SJCRH30 (cell line): ENCODE data around the gene COPS3. TPM values are rescaled to one million over a fixed set of nuclear protein-coding genes. Genes with fewer than 3 reads are reported as not detected.
"Not testable (repeated sequence)": the region's sequence is repeated elsewhere in the genome, so short reads cannot be mapped to it uniquely, and the experiment has no call there.

Experiments used
- DNase-seq, 2 experiments: peaks; one replicate each; pipeline ENCODE4 v3.0.0-alpha.2; 2015 to 2020
- H3K27ac ChIP-seq: fragments of 250-450 bp; sonication (Bioruptor Pico); 2 replicates; pipeline ENCODE4 v1.5.1; 2020; ENCODE audit warnings: mild to moderate bottlenecking, moderate library complexity
- H3K27me3 ChIP-seq: fragments of 250-450 bp; sonication (Bioruptor Pico); 2 replicates; pipeline ENCODE4 v1.5.1; 2020; ENCODE audit warnings: mild to moderate bottlenecking, moderate library complexity
- H3K36me3 ChIP-seq: fragments of 250-450 bp; sonication (Bioruptor Pico); 2 replicates; pipeline ENCODE4 v1.5.1; 2020; ENCODE audit warnings: mild to moderate bottlenecking, moderate library complexity
- H3K4me1 ChIP-seq: fragments of 250-450 bp; sonication (Bioruptor Pico); 2 replicates; pipeline ENCODE4 v1.5.1; 2020; ENCODE audit warnings: mild to moderate bottlenecking, moderate library complexity
- H3K4me3 ChIP-seq: fragments of 250-450 bp; sonication (Bioruptor Pico); 2 replicates; pipeline ENCODE4 v1.5.1; 2020; ENCODE audit warnings: mild to moderate bottlenecking, moderate library complexity
- H3K9me3 ChIP-seq: fragments of 250-450 bp; sonication (Bioruptor Pico); replicated peaks from 2 replicates; pipeline ENCODE4 v1.5.1; 2020; ENCODE audit warnings: mild to moderate bottlenecking, moderate library complexity
- total RNA-seq: library from RNA; depleted of rRNA; stranded (reverse); fragments of >200 nt; shearing (Covaris generic); gene quantifications from 2 replicates; pipeline ENCODE4 v1.2.3, GENCODE V29; 2014

Gene COPS3
- total RNA-seq, 1 experiment from 2014 or later = 395 TPM

- Histone ChIP-seq H3K4me3 (no peak overlapping the region), H3K27me3 (0 out of 2 replicates have a peak, but pooled peaks cover 4% of the 10 kb centered on the region), H3K27ac (no peak overlapping the region), H3K4me1 (peaks cover 4% of the 10 kb centered on the region), H3K9me3 (no peaks in the 10 kb centered on the region), H3K36me3 (no peaks in the 10 kb centered on the region)
- DNase-seq = no peak
Observed at GRCh38 chr17:17285951-17286350, 4.9 kb upstream of the COPS3 start.

GRCh38 chr17:17279316-17279715 lies 1.7 kb downstream of the COPS3 start:
- no peak for DNase-seq
- H3K4me3 ChIP-seq = peak overlapping the region; percentile 97
- H3K27me3 ChIP-seq = no peaks in the 10 kb centered on the region
- no peak overlapping the region for H3K27ac ChIP-seq
- H3K36me3 ChIP-seq = peaks cover 38% of the 10 kb centered on the region
- H3K4me1 ChIP-seq = peaks cover 13% of the 10 kb centered on the region
- no peaks in the 10 kb centered on the region for H3K9me3 ChIP-seq

- Histone ChIP-seq H3K36me3 (peaks cover 55% of the 10 kb centered on the region), H3K4me1 (peaks cover 13% of the 10 kb centered on the region)
- H3K27me3 ChIP-seq, DNase-seq, H3K9me3 ChIP-seq, H3K27ac ChIP-seq, H3K4me3 ChIP-seq: not testable (repeated sequence)
Observed at GRCh38 chr17:17277431-17277830, 3.6 kb downstream of the COPS3 start.

GRCh38 chr17:17275971-17276370 lies 5.1 kb downstream of the COPS3 start:
- Histone ChIP-seq H3K4me1 (peaks cover 9% of the 10 kb centered on the region), H3K27me3 (no peaks in the 10 kb centered on the region)
- no peak for DNase-seq

GRCh38 chr17:17269926-17270773 lies 10.9 kb downstream of the COPS3 start:
- Histone ChIP-seq H3K4me3 (no peak overlapping the region), H3K36me3 (peaks cover 94% of the 10 kb centered on the region)

More at GRCh38 chr17:17275971-17276370, 5.1 kb downstream of the COPS3 start:
- no peak overlapping the region for H3K4me3 ChIP-seq
- no peaks in the 10 kb centered on the region for H3K9me3 ChIP-seq
- no peak overlapping the region for H3K27ac ChIP-seq
- H3K36me3 ChIP-seq = peaks cover 67% of the 10 kb centered on the region

GRCh38 chr17:17264430-17264829 lies 16.6 kb downstream of the COPS3 start:
- peaks cover 95% of the 10 kb centered on the region for H3K36me3 ChIP-seq
- no peaks in the 10 kb centered on the region for H3K4me1 ChIP-seq
- no peaks in the 10 kb centered on the region for H3K9me3 ChIP-seq
- no peak overlapping the region for H3K27ac ChIP-seq
- H3K27me3 ChIP-seq = no peaks in the 10 kb centered on the region
- H3K4me3 ChIP-seq = no peak overlapping the region
- DNase-seq = no peak

More at GRCh38 chr17:17269926-17270773, 10.9 kb downstream of the COPS3 start:
- H3K9me3 ChIP-seq = no peaks in the 10 kb centered on the region
- no peaks in the 10 kb centered on the region for H3K27me3 ChIP-seq
- no peak overlapping the region for H3K27ac ChIP-seq
- H3K4me1 ChIP-seq = no peaks in the 10 kb centered on the region
- peak in 1 of 2 experiments; percentile 51 for DNase-seq

GRCh38 chr17:17258998-17259397 lies 22.0 kb downstream of the COPS3 start:
- Histone ChIP-seq H3K4me3 (no peak overlapping the region), H3K9me3 (no peaks in the 10 kb centered on the region), H3K27ac (no peak overlapping the region), H3K27me3 (no peaks in the 10 kb centered on the region), H3K36me3 (peaks cover 92% of the 10 kb centered on the region), H3K4me1 (no peaks in the 10 kb centered on the region)
- DNase-seq = no peak

GRCh38 chr17:17258011-17258410 lies 23.0 kb downstream of the COPS3 start:
- H3K27me3 ChIP-seq = no peaks in the 10 kb centered on the region
- H3K36me3 ChIP-seq = peaks cover 96% of the 10 kb centered on the region
- no peak overlapping the region for H3K27ac ChIP-seq
- no peak overlapping the region for H3K4me3 ChIP-seq
- H3K9me3 ChIP-seq = no peaks in the 10 kb centered on the region
- no peak for DNase-seq
- H3K4me1 ChIP-seq = no peaks in the 10 kb centered on the region

- H3K27ac ChIP-seq = no peak overlapping the region
- no peaks in the 10 kb centered on the region for H3K27me3 ChIP-seq
- H3K4me3 ChIP-seq = no peak overlapping the region
- H3K36me3 ChIP-seq = peaks cover 91% of the 10 kb centered on the region
- no peaks in the 10 kb centered on the region for H3K9me3 ChIP-seq
- no peak for DNase-seq
- no peaks in the 10 kb centered on the region for H3K4me1 ChIP-seq
Observed at GRCh38 chr17:17256316-17256715, 24.7 kb downstream of the COPS3 start.

GRCh38 chr17:17255689-17256088 lies 25.4 kb downstream of the COPS3 start:
- H3K4me1 ChIP-seq, H3K27ac ChIP-seq, DNase-seq, H3K9me3 ChIP-seq, H3K4me3 ChIP-seq, H3K27me3 ChIP-seq: not testable (repeated sequence)
- peaks cover 91% of the 10 kb centered on the region for H3K36me3 ChIP-seq

GRCh38 chr17:17254036-17254435 lies 27.0 kb downstream of the COPS3 start:
- Histone ChIP-seq H3K27me3 (no peaks in the 10 kb centered on the region), H3K9me3 (no peaks in the 10 kb centered on the region), H3K4me1 (no peaks in the 10 kb centered on the region), H3K27ac (no peak overlapping the region), H3K4me3 (no peak overlapping the region), H3K36me3 (peaks cover 91% of the 10 kb centered on the region)
- no peak for DNase-seq

- Histone ChIP-seq H3K27ac (no peak overlapping the region), H3K4me3 (no peak overlapping the region), H3K27me3 (no peaks in the 10 kb centered on the region), H3K9me3 (no peaks in the 10 kb centered on the region), H3K4me1 (no peaks in the 10 kb centered on the region), H3K36me3 (peaks cover 91% of the 10 kb centered on the region)
- no peak for DNase-seq
Observed at GRCh38 chr17:17253406-17253805, 27.6 kb downstream of the COPS3 start.

GRCh38 chr17:17252149-17252661 lies 28.8 kb downstream of the COPS3 start:
- Histone ChIP-seq H3K9me3 (no peaks in the 10 kb centered on the region), H3K4me3 (no peak overlapping the region), H3K4me1 (no peaks in the 10 kb centered on the region), H3K27me3 (no peaks in the 10 kb centered on the region), H3K36me3 (peaks cover 93% of the 10 kb centered on the region), H3K27ac (no peak overlapping the region)
- no peak for DNase-seq

- no peak for DNase-seq
- Histone ChIP-seq H3K4me1 (no peaks in the 10 kb centered on the region), H3K36me3 (peaks cover 60% of the 10 kb centered on the region), H3K4me3 (no peak overlapping the region), H3K9me3 (no peaks in the 10 kb centered on the region), H3K27ac (no peak overlapping the region), H3K27me3 (no peaks in the 10 kb centered on the region)
Observed at GRCh38 chr17:17246879-17247278, 34.2 kb downstream of the COPS3 start.

- DNase-seq = no peak
- no peaks in the 10 kb centered on the region for H3K27me3 ChIP-seq
Observed at GRCh38 chr17:17243163-17243562, 37.9 kb downstream of the COPS3 start.

More at GRCh38 chr17:17243163-17243562, 37.9 kb downstream of the COPS3 start:
- Histone ChIP-seq H3K4me1 (no peaks in the 10 kb centered on the region), H3K36me3 (peaks cover 25% of the 10 kb centered on the region), H3K9me3 (no peaks in the 10 kb centered on the region), H3K27ac (no peak overlapping the region), H3K4me3 (no peak overlapping the region)
